H9 (cell line): ENCODE measurements around the gene COX6B1. TPM values are rescaled to one million over a fixed set of nuclear protein-coding genes. Genes with fewer than 3 reads are reported as not detected.

ENCODE experiments used
- DNase-seq: peaks from one replicate; pipeline ENCODE4 v3.0.0-alpha.2; 2017
- H2AFZ ChIP-seq: one replicate; pipeline ENCODE4 v1.6.1; 2013; ENCODE audit warnings: mild to moderate bottlenecking, low read length, control low read depth, moderate library complexity
- H2AK5ac ChIP-seq: 2 replicates; pipeline ENCODE4 v1.6.1; 2013; ENCODE audit warnings: low read length, control low read depth, mixed read lengths; ENCODE audit not compliant: insufficient read length
- H2BK120ac ChIP-seq: one replicate; pipeline ENCODE4 v1.6.1; 2013; ENCODE audit warnings: low read depth, mild to moderate bottlenecking, low read length, control low read depth, inconsistent platforms; ENCODE audit not compliant: poor library complexity, severe bottlenecking
- H2BK12ac ChIP-seq: 2 replicates; pipeline ENCODE4 v1.6.1; 2013; ENCODE audit warnings: low read length, control low read depth, mixed read lengths, low read depth; ENCODE audit not compliant: insufficient read length
- H2BK15ac ChIP-seq: 2 replicates; pipeline ENCODE4 v1.6.1; 2013; ENCODE audit warnings: low read depth, low read length, control low read depth
- H2BK20ac ChIP-seq: one replicate; pipeline ENCODE4 v1.6.1; 2013; ENCODE audit warnings: low read depth, mild to moderate bottlenecking, low read length, control low read depth, inconsistent platforms; ENCODE audit not compliant: poor library complexity, severe bottlenecking
- H2BK5ac ChIP-seq: 2 replicates; pipeline ENCODE4 v1.6.1; 2013; ENCODE audit warnings: low read length, control low read depth, mixed read lengths; ENCODE audit not compliant: insufficient read length
- H3K14ac ChIP-seq: 2 replicates; pipeline ENCODE4 v1.6.1; 2013; ENCODE audit warnings: low read length, control low read depth; ENCODE audit not compliant: insufficient read depth
- H3K18ac ChIP-seq: 2 replicates; pipeline ENCODE4 v1.6.1; 2013; ENCODE audit warnings: low read depth, mild to moderate bottlenecking, mixed read lengths, low read length, control low read depth; ENCODE audit not compliant: insufficient read length
- H3K23ac ChIP-seq: 2 replicates; pipeline ENCODE4 v1.6.1; 2013; ENCODE audit warnings: low read length, control low read depth, mixed read lengths, low read depth; ENCODE audit not compliant: insufficient read length
- H3K23me2 ChIP-seq: 2 replicates; pipeline ENCODE4 v1.6.1; 2013; ENCODE audit warnings: low read depth, mild to moderate bottlenecking, mixed read lengths, low read length, control low read depth; ENCODE audit not compliant: insufficient read length, poor library complexity, severe bottlenecking
- H3K27ac ChIP-seq: 2 replicates; pipeline ENCODE4 v1.5.1; 2013; ENCODE audit warnings: low read length, control low read depth, mixed read lengths, low read depth; ENCODE audit not compliant: insufficient read length
- H3K27me3 ChIP-seq: 2 replicates; pipeline ENCODE4 v1.6.1; 2013; ENCODE audit warnings: low read length, control low read depth, inconsistent platforms; ENCODE audit not compliant: insufficient read depth
- H3K4ac ChIP-seq: 2 replicates; pipeline ENCODE4 v1.6.1; 2013; ENCODE audit warnings: low read depth, mild to moderate bottlenecking, control low read depth, inconsistent platforms, low read length, moderate library complexity
- H3K4me1 ChIP-seq: 2 replicates; pipeline ENCODE4 v1.6.1; 2013; ENCODE audit warnings: low read length, control low read depth, inconsistent platforms; ENCODE audit not compliant: insufficient read depth
- H3K4me2 ChIP-seq: 2 replicates; pipeline ENCODE4 v1.6.1; 2013; ENCODE audit warnings: low read length, control low read depth, mixed read lengths; ENCODE audit not compliant: insufficient read length, insufficient read depth
- H3K56ac ChIP-seq: 2 replicates; pipeline ENCODE4 v1.6.1; 2013; ENCODE audit warnings: low read depth, mild to moderate bottlenecking, mixed read lengths, low read length, control low read depth; ENCODE audit not compliant: insufficient read length
- H3K79me1 ChIP-seq: 2 replicates; pipeline ENCODE4 v1.6.1; 2013; ENCODE audit warnings: low read depth, mild to moderate bottlenecking, moderate library complexity, low read length, control low read depth, inconsistent platforms; ENCODE audit not compliant: insufficient read depth, poor library complexity, severe bottlenecking
- H3K79me2 ChIP-seq: 2 replicates; pipeline ENCODE4 v1.6.1; 2013; ENCODE audit warnings: low read length, control low read depth, inconsistent platforms; ENCODE audit not compliant: insufficient read depth
- H3K9ac ChIP-seq: 2 replicates; pipeline ENCODE4 v1.6.1; 2013; ENCODE audit warnings: low read length, control low read depth, mixed read lengths; ENCODE audit not compliant: insufficient read length; ENCODE audit errors: extremely low read depth
- H3K9me3 ChIP-seq: one replicate; pipeline ENCODE4 v1.6.1; 2013; ENCODE audit warnings: low read depth, low read length, inconsistent platforms; ENCODE audit not compliant: control insufficient read depth
- H3T11ph ChIP-seq: one replicate; pipeline ENCODE4 v1.6.1; 2013; ENCODE audit warnings: mild to moderate bottlenecking, low read length, control low read depth, inconsistent platforms
- H4K20me1 ChIP-seq: one replicate; pipeline ENCODE4 v1.6.1; 2013; ENCODE audit not compliant: control insufficient read depth, insufficient read length, insufficient read depth
- H4K5ac ChIP-seq: 2 replicates; pipeline ENCODE4 v1.6.1; 2013; ENCODE audit warnings: low read depth, mild to moderate bottlenecking, mixed read lengths, low read length, control low read depth; ENCODE audit not compliant: insufficient read length
- H4K8ac ChIP-seq: replicated peaks from 2 replicates; pipeline ENCODE4 v1.6.1; 2013; ENCODE audit warnings: low read length, control low read depth, mixed read lengths, low read depth; ENCODE audit not compliant: insufficient read length
- H4K91ac ChIP-seq: 2 replicates; pipeline ENCODE4 v1.6.1; 2013; ENCODE audit warnings: low read depth, mild to moderate bottlenecking, moderate library complexity, mixed read lengths, low read length, control low read depth; ENCODE audit not compliant: insufficient read length
- H3K27ac Mint-ChIP-seq, 3 experiments: 2 replicates in 2 of 3; 3 replicates in 1 of 3; pipeline ENCODE4 v1.8.0; 2020 to 2021; ENCODE audit warnings: mixed read lengths in 3 of 3, mild to moderate bottlenecking in 1 of 3, moderate library complexity in 1 of 3
- H3K27me3 Mint-ChIP-seq: 2 replicates; pipeline ENCODE4 v1.8.0; 2021; ENCODE audit warnings: low read depth, mild to moderate bottlenecking, moderate library complexity, mixed read lengths
- H3K36me3 Mint-ChIP-seq, 3 experiments: 2 replicates in 2 of 3; 3 replicates in 1 of 3; pipeline ENCODE4 v1.8.0; 2020 to 2021; ENCODE audit warnings: low read depth in 3 of 3, mixed read lengths in 3 of 3; ENCODE audit not compliant: insufficient read depth in 1 of 3
- H3K4me1 Mint-ChIP-seq, 2 experiments: 2 replicates each; pipeline ENCODE4 v1.8.0; 2020; ENCODE audit warnings: mixed read lengths in 2 of 2
- H3K4me3 Mint-ChIP-seq, 2 experiments: 2 replicates in 1 of 2; 3 replicates in 1 of 2; pipeline ENCODE4 v1.8.0; 2020 to 2021; ENCODE audit warnings: mild to moderate bottlenecking in 2 of 2, mixed read lengths in 2 of 2, moderate library complexity in 1 of 2
- H3K9me3 Mint-ChIP-seq, 2 experiments: 2 replicates in 1 of 2; 3 replicates in 1 of 2; pipeline ENCODE4 v1.8.0; 2020; ENCODE audit warnings: mild to moderate bottlenecking in 2 of 2, mixed read lengths in 2 of 2, moderate library complexity in 1 of 2
- WGBS: extraction: QIAGEN DNeasy Blood & Tissue Kit; methylation state at CpG from one replicate; pipeline ENCODE4 v1.1.7; 2013; ENCODE audit warnings: missing lambda C conversion rate, low lambda C conversion rate, mixed read lengths; ENCODE audit not compliant: insufficient read length; ENCODE audit errors: extremely low coverage; 5-methylcytosine and 5-hydroxymethylcytosine counted together
- total RNA-seq: library from RNA; stranded (reverse); gene quantifications from 2 replicates; pipeline ENCODE4 v1.2.1, GENCODE V29; 2021
- TF ChIP-seq, protein P1 (sequence below): fragments of 200-600 bp; sonication (generic); conservative IDR thresholded peaks from 3 replicates; pipeline ENCODE4 v1.8.0; 2021; ENCODE audit warnings: antibody characterized with exemption, mild to moderate bottlenecking

Gene COX6B1
- total RNA-seq, 1 experiment from 2014 or later: 432 TPM

DNA sequence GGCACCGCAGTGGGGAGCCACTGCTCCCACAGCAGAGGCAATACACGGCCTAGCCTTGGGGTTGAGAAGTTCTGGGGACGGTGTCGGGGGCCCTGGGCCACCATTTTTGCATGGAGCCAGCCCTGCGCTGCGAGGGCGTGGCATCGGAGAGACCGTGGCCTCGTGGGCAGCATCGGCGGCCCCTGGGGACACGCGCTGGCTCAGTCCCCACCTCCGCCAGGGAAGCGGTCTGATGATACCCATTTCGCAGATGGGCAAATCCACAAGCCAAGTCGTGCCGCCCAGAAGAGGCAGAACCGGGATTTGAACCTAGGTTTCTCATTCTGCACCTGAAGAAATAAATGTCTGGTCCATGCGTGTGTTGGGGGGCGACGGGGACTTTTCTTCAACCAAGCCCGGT is 17.0 kb downstream of the COX6B1 start:
- H3K36me3 Mint-ChIP-seq: peaks cover 19 to 41% (median 33%) of the 10 kb centered on the region in 3 experiments
- H3K23ac ChIP-seq: no peak overlapping the region
- H3K4me1 Mint-ChIP-seq: peaks cover 4% of the 10 kb centered on the region in 2 experiments; a peak in 2 of 4 replicates
- H3K4ac ChIP-seq: no peak overlapping the region
- no peak for DNase-seq
- no peaks in the 10 kb centered on the region for H3K79me2 ChIP-seq
- H3K27me3 Mint-ChIP-seq: peaks cover 9% of the 10 kb centered on the region
- H3K9me3 Mint-ChIP-seq: no peaks in the 10 kb centered on the region
- TF ChIP-seq, protein P1, sequence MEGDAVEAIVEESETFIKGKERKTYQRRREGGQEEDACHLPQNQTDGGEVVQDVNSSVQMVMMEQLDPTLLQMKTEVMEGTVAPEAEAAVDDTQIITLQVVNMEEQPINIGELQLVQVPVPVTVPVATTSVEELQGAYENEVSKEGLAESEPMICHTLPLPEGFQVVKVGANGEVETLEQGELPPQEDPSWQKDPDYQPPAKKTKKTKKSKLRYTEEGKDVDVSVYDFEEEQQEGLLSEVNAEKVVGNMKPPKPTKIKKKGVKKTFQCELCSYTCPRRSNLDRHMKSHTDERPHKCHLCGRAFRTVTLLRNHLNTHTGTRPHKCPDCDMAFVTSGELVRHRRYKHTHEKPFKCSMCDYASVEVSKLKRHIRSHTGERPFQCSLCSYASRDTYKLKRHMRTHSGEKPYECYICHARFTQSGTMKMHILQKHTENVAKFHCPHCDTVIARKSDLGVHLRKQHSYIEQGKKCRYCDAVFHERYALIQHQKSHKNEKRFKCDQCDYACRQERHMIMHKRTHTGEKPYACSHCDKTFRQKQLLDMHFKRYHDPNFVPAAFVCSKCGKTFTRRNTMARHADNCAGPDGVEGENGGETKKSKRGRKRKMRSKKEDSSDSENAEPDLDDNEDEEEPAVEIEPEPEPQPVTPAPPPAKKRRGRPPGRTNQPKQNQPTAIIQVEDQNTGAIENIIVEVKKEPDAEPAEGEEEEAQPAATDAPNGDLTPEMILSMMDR: no peak
- H3K4me3 Mint-ChIP-seq: no peak overlapping the region
- no peak overlapping the region for H2BK120ac ChIP-seq
- no peak overlapping the region for H4K8ac ChIP-seq
- H3K27ac ChIP-seq: no peak overlapping the region
- no peaks in the 10 kb centered on the region for H4K20me1 ChIP-seq
- no peak overlapping the region for H3K18ac ChIP-seq
- no peak overlapping the region for H4K5ac ChIP-seq
- H3K79me1 ChIP-seq: no peaks in the 10 kb centered on the region
- H2BK15ac ChIP-seq: no peak overlapping the region
- no peaks in the 10 kb centered on the region for H3K23me2 ChIP-seq
- no peak overlapping the region for H3K56ac ChIP-seq
- no peak overlapping the region for H2BK20ac ChIP-seq
- H2BK12ac ChIP-seq: no peak overlapping the region
- no peaks in the 10 kb centered on the region for H3K9me3 ChIP-seq
- no peaks in the 10 kb centered on the region for H3K4me1 ChIP-seq
- no peak overlapping the region for H2BK5ac ChIP-seq
- no peak overlapping the region for H3T11ph ChIP-seq
- no peak overlapping the region for H2AK5ac ChIP-seq
- H3K27ac Mint-ChIP-seq: no peak overlapping the region
- WGBS: no CpG with 5 or more reads among the region's 24 CpGs
- H3K4me2 ChIP-seq: no peak overlapping the region
- no peak overlapping the region for H2AFZ ChIP-seq
- no peak overlapping the region for H3K9ac ChIP-seq
- H4K91ac ChIP-seq: no peak overlapping the region
- no peak overlapping the region for H3K14ac ChIP-seq
- H3K27me3 ChIP-seq: no peaks in the 10 kb centered on the region
